Calu3 (cell line): ENCODE results near the gene RWDD3. TPM values are rescaled to one million over a fixed set of nuclear protein-coding genes. Genes with fewer than 3 reads are reported as not detected.

Source experiments
- BruUV-seq: library from RNA; stranded (reverse); fragments of 400-500 nt; replicated peaks from 2 replicates; lab custom pipeline; 2021; lab: Mats Ljungman, UMichigan
- CTCF ChIA-PET: fragments of 300-600 bp; sonication (Branson Sonifier 250); formaldehyde crosslinking; loops from one replicate; lab custom pipeline; 2022; ENCODE audit warnings: antibody characterized with exemption; lab: Charles Lee
- DNase-seq: peaks from one replicate; pipeline ENCODE4 v3.0.0; 2022
- H3K27ac Mint-ChIP-seq: one replicate; pipeline ENCODE4 v1.8.0; 2022; ENCODE audit warnings: mixed read lengths; ENCODE audit not compliant: unreplicated experiment
- H3K27me3 Mint-ChIP-seq: one replicate; pipeline ENCODE4 v1.8.0; 2022; ENCODE audit warnings: mixed read lengths; ENCODE audit not compliant: unreplicated experiment
- H3K36me3 Mint-ChIP-seq: one replicate; pipeline ENCODE4 v1.8.0; 2022; ENCODE audit warnings: mild to moderate bottlenecking, moderate library complexity, mixed read lengths; ENCODE audit not compliant: insufficient read depth, unreplicated experiment
- H3K4me1 Mint-ChIP-seq: one replicate; pipeline ENCODE4 v1.8.0; 2022; ENCODE audit warnings: mild to moderate bottlenecking, low read depth, mixed read lengths; ENCODE audit not compliant: unreplicated experiment
- H3K4me3 Mint-ChIP-seq: one replicate; pipeline ENCODE4 v1.8.0; 2022; ENCODE audit warnings: mild to moderate bottlenecking, low read depth, moderate library complexity, mixed read lengths; ENCODE audit not compliant: unreplicated experiment
- H3K9me3 Mint-ChIP-seq: one replicate; pipeline ENCODE4 v1.8.0; 2022; ENCODE audit warnings: low read depth, mixed read lengths; ENCODE audit not compliant: unreplicated experiment
- intact Hi-C: fragments of 100-400 bp; cut with micrococcal nuclease; formaldehyde crosslinking; loops from one replicate; pipeline ENCODE4 v1.10.0; 2022; ENCODE audit not compliant: unreplicated experiment
- total RNA-seq: library from RNA; stranded (reverse); gene quantifications from 2 replicates; pipeline ENCODE4 v1.2.3, GENCODE V29; 2022
- TF ChIP-seq, protein P1 (sequence below): fragments of 200-600 bp; IDR thresholded peaks from one replicate; pipeline ENCODE4 v1.8.0; 2022; ENCODE audit warnings: antibody characterized with exemption; ENCODE audit not compliant: unreplicated experiment

The RWDD3 gene
- total RNA-seq, 1 experiment from 2014 or later, result 25.2 TPM

DNA sequence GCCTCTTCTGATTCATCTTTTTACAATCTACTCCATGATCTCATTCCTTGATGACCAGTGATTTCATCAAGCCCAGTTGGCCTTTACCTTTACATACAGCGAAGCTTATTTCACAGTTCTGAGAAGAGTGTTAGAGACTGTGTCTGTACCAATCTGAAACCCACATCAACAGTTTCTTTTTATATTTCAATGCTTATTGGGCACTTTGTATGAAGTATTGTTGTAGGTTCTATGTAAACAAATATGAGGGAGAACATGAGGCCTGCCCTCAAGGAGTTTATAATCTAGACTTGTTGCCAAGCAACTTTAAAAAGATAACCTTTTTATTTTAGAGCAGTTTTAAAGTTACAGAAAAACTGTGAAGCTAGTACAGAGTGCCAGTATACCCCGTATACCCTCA is 27.5 kb upstream of the RWDD3 start:
- intact Hi-C loops, result no loop called here
- Mint-ChIP-seq H3K36me3 (no peaks in the 10 kb centered on the region), H3K27me3 (no peaks in the 10 kb centered on the region), H3K27ac (no peak overlapping the region), H3K4me3 (no peak overlapping the region), H3K4me1 (no peaks in the 10 kb centered on the region), H3K9me3 (peaks cover 6% of the 10 kb centered on the region)
- no TSS peak for BruUV-seq
- TF ChIP-seq, protein P1, sequence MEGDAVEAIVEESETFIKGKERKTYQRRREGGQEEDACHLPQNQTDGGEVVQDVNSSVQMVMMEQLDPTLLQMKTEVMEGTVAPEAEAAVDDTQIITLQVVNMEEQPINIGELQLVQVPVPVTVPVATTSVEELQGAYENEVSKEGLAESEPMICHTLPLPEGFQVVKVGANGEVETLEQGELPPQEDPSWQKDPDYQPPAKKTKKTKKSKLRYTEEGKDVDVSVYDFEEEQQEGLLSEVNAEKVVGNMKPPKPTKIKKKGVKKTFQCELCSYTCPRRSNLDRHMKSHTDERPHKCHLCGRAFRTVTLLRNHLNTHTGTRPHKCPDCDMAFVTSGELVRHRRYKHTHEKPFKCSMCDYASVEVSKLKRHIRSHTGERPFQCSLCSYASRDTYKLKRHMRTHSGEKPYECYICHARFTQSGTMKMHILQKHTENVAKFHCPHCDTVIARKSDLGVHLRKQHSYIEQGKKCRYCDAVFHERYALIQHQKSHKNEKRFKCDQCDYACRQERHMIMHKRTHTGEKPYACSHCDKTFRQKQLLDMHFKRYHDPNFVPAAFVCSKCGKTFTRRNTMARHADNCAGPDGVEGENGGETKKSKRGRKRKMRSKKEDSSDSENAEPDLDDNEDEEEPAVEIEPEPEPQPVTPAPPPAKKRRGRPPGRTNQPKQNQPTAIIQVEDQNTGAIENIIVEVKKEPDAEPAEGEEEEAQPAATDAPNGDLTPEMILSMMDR, result no peak
- no peak for DNase-seq
- CTCF ChIA-PET, result no interaction called here

DNA sequence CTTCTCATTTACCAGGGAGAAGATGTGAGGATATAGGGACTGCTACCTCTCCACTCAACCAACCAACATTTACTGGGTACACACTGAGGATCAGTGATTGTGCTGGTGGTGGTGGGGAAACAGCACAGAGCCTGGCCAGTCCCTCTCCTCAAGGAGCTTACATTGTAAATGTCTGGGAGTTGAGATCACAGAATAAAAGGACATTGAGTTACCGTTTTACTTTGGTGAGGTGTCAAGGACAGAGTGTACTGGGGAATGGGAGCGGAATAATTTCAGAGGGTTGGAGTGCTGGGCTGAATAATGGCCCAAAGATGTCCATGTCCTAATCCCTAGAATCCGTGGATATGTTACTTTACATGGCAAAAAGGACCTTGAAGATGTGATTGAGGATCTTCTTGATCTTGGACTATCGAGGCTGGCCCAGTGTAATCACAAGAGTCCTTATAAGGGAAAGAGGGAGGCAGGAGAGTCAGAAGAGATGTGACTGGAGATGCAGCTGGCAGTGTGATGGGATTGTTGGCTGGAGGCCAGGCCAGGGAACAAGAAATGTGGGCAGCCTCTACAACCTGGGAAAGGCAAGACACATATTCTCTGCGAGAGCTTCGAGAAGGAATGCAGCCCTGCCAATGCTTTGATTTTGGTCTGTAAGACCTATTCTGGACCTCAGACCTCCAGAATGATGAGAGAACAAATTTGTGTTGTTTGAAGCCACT is 26.6 kb upstream of the RWDD3 start:
- intact Hi-C loops, result no loop called here
- CTCF ChIA-PET, result no interaction called here
- H3K27me3 Mint-ChIP-seq, result no peaks in the 10 kb centered on the region
- H3K4me1 Mint-ChIP-seq, result no peaks in the 10 kb centered on the region
- DNase-seq, result no peak
- BruUV-seq, result no TSS peak
- TF ChIP-seq, protein P1, result no peak
- H3K36me3 Mint-ChIP-seq, result no peaks in the 10 kb centered on the region
- H3K9me3 Mint-ChIP-seq, result peaks cover 6% of the 10 kb centered on the region
- no peak overlapping the region for H3K27ac Mint-ChIP-seq
- no peak overlapping the region for H3K4me3 Mint-ChIP-seq

DNA sequence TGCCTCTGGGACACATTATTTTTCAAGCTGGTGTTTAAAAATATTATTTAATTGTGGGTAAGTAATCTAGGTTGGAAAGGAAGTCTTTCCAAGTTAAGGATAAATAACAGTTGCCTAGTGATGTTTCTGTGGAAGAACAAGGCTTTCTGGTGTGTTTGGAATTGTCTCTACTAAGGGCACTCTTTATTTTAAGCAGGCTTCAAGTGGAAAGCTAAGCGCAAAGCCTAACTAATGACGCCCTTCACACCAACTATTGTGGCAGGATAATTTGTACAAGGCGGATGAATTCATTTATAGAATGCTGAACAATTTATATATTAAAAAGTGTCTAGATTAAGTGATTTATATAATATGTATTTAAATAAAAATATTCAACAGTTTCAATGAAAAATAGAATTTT is 25.1 kb upstream of the RWDD3 start:
- TF ChIP-seq, protein P1, result no peak
- H3K4me1 Mint-ChIP-seq, result no peaks in the 10 kb centered on the region
- no peaks in the 10 kb centered on the region for H3K36me3 Mint-ChIP-seq
- no peaks in the 10 kb centered on the region for H3K27me3 Mint-ChIP-seq
- H3K4me3 Mint-ChIP-seq, result no peak overlapping the region
- CTCF ChIA-PET, result no interaction called here
- H3K27ac Mint-ChIP-seq, result no peak overlapping the region
- no peak for DNase-seq
- BruUV-seq, result no TSS peak
- intact Hi-C loops, result no loop called here
- peaks cover 8% of the 10 kb centered on the region for H3K9me3 Mint-ChIP-seq

DNA sequence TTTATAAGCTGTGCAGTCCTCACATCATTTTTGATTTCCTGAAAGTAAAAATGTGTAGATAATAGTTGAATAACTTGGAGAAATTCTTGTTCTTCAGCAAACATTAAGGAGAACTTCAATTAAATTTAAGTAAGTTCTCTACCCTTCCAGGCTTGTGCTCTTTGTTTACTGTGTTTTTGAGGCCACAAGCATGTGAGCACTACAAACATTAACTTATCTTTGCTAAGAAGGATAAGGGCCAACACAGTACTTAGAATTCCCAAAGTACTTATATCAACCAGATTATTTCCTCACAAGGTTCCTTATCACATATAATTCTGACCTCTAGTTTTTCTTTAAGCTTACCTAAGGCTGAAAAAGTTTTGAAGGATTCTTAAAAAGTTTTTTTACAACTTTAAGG is 24.7 kb upstream of the RWDD3 start:
- TF ChIP-seq, protein P1, result no peak
- BruUV-seq, result no TSS peak
- CTCF ChIA-PET, result interaction anchor here (0.5 to 0.7 kb wide), 2 partner anchors 9 to 168 kb away, joined by 3 to 6 read pairs; no protein-coding TSS in a partner anchor

More for the DNA sequence above, 24.7 kb upstream of the RWDD3 start:
- DNase-seq, result no peak
- Mint-ChIP-seq H3K27me3 (no peaks in the 10 kb centered on the region), H3K4me3 (no peak overlapping the region), H3K36me3 (no peaks in the 10 kb centered on the region), H3K4me1 (no peaks in the 10 kb centered on the region), H3K9me3 (peaks cover 8% of the 10 kb centered on the region), H3K27ac (no peak overlapping the region)
- intact Hi-C loops, result no loop called here
